GM18507 (cell line): ENCODE measurements around the gene C19orf47.

Source experiments
- DNase-seq: peaks from one replicate; pipeline ENCODE4 v3.0.0; 2011; ENCODE audit warnings: low read depth; ENCODE audit not compliant: insufficient read length; ENCODE audit errors: extremely low spot score
- FAIRE-seq: peaks from 2 replicates; lab custom pipeline; 2011; peaks lifted over from hg19 to GRCh38; lab: Jason Lieb, UNC

Gene C19orf47

GRCh38 chr19:40272261-40272660 is 75.9 kb downstream of the C19orf47 start:
- no peak for FAIRE-seq

GRCh38 chr19:40271706-40272105 is 76.5 kb downstream of the C19orf47 start:
- DNase-seq, result no peak
- no peak for FAIRE-seq

More at GRCh38 chr19:40272261-40272660, 75.9 kb downstream of the C19orf47 start:
- no peak for DNase-seq

DNA sequence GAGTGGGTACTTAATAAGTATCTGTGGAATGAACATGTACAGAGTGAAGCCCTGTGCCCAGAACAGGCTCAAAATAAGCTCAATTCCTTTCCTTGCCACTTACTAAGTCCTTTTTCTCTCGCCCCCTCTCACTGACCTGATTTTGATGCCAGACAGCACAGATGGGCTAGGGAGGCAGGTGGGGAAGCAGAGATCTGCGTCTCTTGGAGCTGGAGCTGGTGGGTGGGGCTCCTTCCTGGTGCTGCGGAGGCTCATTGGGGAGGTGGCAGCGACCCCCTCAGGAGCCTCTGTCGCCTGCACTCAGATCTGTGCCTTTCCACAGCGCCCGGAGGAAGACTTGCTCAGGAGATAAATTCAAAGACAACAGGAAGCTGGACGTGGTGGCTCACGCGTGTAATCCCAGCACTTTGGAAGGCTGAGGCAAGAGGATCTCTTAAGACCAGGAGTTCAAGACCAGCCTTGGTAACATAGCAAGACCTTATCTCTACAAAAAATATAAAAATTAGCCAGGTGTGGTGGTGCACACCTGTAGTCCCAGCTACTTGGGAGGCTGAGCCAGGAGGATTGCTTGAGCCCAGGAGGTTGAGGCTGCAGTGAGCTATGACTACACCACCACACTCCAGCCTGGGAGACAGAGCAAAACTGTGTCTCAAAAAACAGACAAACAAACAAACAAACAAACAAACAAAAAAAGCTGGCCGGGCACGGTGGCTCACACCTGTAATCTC is 77.7 kb downstream of the C19orf47 start:
- DNase-seq (no peak), FAIRE-seq (no peak)
